Adipocyte (in vitro differentiated cells): ENCODE measurements around the gene CDH5.

Source experiments
- DNase-seq: peaks from one replicate; pipeline ENCODE4 v3.0.0-alpha.2; 2015; ENCODE audit warnings: low read depth
- H3K27me3 ChIP-seq: replicated peaks from 2 replicates; pipeline ENCODE4 v1.7.0; 2013; ENCODE audit warnings: mild to moderate bottlenecking, low read length, moderate library complexity; ENCODE audit not compliant: control insufficient read depth, insufficient read depth
- H3K36me3 ChIP-seq: 2 replicates; pipeline ENCODE4 v1.7.0; 2013; ENCODE audit warnings: low read length, mild to moderate bottlenecking, moderate library complexity; ENCODE audit not compliant: control insufficient read depth, insufficient read depth, severe bottlenecking
- H3K4me1 ChIP-seq: 2 replicates; pipeline ENCODE4 v1.7.0; 2013; ENCODE audit warnings: mild to moderate bottlenecking, low read length, moderate library complexity; ENCODE audit not compliant: control insufficient read depth, insufficient read depth
- H3K4me3 ChIP-seq: 2 replicates; pipeline ENCODE4 v1.7.0; 2013; ENCODE audit warnings: mild to moderate bottlenecking, low read length, moderate library complexity
- H3K9ac ChIP-seq: 2 replicates; pipeline ENCODE4 v1.7.0; 2013; ENCODE audit warnings: mild to moderate bottlenecking, low read length, moderate library complexity
- H3K9me3 ChIP-seq: 2 replicates; pipeline ENCODE4 v1.7.0; 2013; ENCODE audit warnings: mild to moderate bottlenecking, low read length, moderate library complexity; ENCODE audit not compliant: control insufficient read depth

The CDH5 gene

DNA sequence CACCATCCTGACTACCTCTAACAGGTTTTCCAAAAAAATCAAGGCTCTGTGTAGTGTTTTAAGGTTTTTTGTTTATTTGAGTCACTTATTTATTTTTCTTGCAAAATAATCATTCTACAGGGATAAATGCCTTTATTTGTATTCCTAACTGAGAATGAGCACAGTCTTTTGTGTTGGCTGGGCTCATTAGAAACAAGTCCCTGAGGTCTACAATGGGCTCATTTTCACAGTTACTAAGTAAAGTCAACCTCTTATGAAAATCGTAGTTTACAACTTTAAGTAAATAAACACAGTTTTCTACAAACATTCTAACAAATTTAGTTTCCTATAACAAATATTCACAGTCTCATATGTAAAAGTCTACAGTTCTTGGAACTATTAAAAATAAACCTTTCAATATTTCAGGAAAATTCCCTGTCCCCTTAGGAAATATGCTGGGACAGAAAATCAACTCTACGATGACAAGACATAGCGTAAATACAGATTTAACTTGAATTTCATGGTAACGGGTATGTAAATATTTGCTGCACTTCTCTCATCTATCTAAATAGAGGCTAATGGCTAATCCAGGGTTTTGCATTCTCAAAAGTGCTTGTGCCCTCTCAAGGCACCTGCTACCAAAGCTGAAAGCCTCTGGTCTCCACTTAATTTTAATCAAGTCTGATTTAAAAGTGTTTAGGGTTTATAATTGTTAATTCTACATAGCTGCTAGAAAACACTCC is 31.5 kb upstream of the CDH5 start:
- Histone ChIP-seq H3K27me3 (peaks cover 64% of the 10 kb centered on the region), H3K36me3 (no peaks in the 10 kb centered on the region), H3K9ac (no peak overlapping the region), H3K4me3 (no peak overlapping the region), H3K9me3 (peaks cover 13% of the 10 kb centered on the region), H3K4me1 (no peaks in the 10 kb centered on the region)
- no peak for DNase-seq

DNA sequence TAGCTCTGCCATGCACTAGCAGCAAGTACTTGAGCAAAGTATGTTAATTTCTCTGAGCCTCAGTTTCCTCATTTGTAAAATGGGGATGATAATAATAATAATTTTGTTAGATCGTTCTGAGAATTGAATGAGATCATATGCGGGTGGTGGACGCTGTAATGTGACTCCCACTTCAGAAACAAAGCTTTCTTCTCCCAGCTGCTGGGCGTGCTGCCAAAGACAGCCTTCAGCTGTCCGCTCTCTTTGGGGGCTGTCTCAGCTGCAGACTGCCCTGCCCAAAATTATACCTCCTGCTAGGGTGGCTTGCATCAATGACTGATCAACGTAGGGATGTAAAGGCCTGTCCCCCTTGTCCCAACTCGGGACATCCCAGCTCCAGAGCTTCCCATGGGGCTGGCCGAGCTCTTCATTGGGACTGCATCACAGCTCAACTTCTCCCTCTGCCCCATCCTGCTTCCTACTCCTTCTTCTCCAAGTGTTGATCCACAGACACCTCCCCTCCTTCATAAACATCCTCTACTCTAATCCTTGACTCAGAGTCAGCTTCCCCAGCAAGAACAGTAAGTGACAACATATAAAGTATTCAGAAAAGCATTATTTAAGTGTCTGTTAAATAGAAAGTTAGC is 30.7 kb upstream of the CDH5 start:
- DNase-seq: peak; percentile 63

DNA sequence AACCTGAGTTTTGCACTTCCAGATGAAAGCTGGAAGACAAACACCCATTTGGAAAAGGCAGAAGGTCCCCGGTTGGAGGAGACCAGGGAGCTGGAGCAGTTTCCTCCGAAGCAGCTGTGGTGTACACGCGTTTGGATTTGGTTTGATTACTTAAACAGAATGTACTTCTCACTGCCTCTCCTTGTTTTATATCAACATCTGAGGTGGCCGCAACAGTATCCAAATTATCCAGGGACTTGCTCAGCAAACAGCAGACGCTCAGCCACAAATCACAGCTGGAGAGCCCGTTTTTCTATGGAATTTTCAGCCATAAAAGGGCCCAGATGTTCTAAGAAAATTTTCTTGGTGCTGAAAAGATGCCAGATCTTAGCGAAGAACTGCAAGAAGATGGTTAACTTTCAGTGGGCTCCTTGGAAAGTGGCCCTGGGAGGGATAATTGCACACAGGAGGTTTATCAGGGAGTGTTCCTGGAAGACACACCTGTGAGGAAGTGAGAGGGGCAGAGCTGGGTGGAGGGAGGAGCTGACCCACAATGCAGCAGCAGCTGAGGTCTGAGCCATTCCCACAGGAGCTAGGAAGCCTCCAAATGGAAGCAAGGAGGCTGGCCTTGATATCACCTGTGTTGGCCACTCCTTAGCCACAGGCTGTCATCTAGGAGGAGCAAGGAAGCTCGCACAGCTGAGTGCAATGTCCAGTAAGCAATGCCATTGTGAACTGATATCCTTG is 28.9 kb upstream of the CDH5 start:
- no peak overlapping the region for H3K4me3 ChIP-seq
- peaks cover 63% of the 10 kb centered on the region for H3K27me3 ChIP-seq
- peaks cover 10% of the 10 kb centered on the region for H3K9me3 ChIP-seq
- H3K4me1 ChIP-seq: no peaks in the 10 kb centered on the region
- no peak overlapping the region for H3K9ac ChIP-seq
- peak; percentile 7 for DNase-seq
- H3K36me3 ChIP-seq: no peaks in the 10 kb centered on the region

More for the DNA sequence above, 30.7 kb upstream of the CDH5 start:
- peaks cover 64% of the 10 kb centered on the region for H3K27me3 ChIP-seq
- no peak overlapping the region for H3K9ac ChIP-seq
- peaks cover 13% of the 10 kb centered on the region for H3K9me3 ChIP-seq
- no peak overlapping the region for H3K4me3 ChIP-seq
- H3K4me1 ChIP-seq: no peaks in the 10 kb centered on the region
- no peaks in the 10 kb centered on the region for H3K36me3 ChIP-seq

DNA sequence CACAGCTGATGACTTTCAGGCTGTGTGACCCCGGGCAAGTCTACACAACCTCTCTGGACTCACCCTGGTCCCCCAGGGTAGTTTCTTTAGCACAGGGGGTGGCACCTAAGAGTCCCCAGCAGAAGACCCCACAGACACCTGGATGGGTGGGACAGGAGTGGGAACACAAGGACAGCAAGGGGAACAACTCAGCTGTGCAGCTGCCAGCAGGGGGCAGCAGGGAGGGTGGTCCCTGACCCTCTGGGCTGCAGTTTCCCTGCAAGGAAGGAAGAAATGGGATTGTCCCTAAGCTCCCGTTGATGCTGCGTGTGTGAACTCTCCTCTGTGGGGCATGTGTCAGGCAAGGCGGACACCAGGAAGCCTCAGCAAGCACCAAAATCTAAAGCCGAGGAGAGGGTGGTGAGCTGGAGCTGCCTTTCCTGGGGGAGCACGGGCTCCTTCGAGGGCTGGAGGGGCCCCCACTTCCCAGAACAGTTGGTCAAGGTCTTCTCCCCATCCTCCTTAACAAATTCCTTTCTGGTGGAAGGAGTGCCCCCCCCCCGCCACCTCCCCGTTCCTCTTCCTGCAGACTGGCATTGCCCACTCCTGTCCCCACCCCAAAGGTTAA is 24.1 kb upstream of the CDH5 start:
- peak; percentile 20 for DNase-seq
- Histone ChIP-seq H3K4me1 (no peaks in the 10 kb centered on the region), H3K36me3 (no peaks in the 10 kb centered on the region), H3K9me3 (peaks cover 4% of the 10 kb centered on the region), H3K9ac (no peak overlapping the region), H3K4me3 (no peak overlapping the region), H3K27me3 (peaks cover 48% of the 10 kb centered on the region)

DNA sequence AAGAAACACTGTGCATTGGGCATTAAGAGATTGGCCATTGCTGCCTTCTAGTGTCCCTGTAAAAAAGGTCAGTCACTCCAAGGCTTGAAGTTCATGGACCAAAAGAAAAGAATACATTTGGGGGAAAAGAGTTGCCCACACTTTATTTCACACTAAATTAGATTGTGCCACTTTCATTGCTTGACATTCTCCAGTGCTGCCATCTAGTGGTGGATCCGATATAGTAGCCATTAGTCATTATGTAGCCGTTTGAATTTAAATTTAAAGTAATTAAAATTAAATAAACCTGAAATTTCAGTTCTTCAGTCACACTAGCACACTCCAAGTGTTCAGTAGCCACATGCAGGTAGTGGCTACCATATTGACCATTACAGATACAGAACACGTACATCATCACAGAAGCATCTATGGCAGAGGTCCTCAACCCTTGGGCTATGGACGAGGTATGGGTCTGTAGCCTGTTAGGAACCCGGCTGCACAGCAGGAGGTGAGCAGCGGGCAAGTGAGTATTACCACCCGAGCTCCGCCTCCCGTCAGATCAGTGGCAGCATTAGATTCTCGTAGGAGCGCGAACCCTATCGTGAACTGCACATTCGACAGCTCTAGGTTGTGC is 21.9 kb upstream of the CDH5 start:
- no peaks in the 10 kb centered on the region for H3K4me1 ChIP-seq
- no peaks in the 10 kb centered on the region for H3K36me3 ChIP-seq
- no peaks in the 10 kb centered on the region for H3K9me3 ChIP-seq
- no peak overlapping the region for H3K9ac ChIP-seq
- DNase-seq: peak; percentile 85
- H3K27me3 ChIP-seq: peaks cover 43% of the 10 kb centered on the region
- H3K4me3 ChIP-seq: no peak overlapping the region

DNA sequence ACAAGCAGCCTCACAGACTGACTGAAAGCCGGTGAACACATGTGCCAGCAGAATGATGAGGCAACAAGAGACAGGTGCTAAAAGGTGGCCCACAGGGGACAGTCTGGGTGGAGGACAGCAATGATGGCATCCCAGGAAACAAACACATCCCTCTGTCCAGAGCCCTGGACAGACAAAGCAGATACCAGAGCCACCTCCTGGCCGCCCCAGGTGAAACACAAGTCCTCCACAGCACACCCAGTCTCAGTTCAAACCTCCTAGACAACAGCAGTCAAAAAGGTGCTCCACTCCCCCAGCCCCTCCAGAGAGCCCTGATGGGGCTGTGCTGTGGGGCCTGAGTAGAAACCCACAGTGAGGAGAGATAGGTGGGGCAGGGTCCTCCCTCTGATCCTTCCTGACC is 20.3 kb upstream of the CDH5 start:
- H3K4me1 ChIP-seq: no peaks in the 10 kb centered on the region
- no peak overlapping the region for H3K9ac ChIP-seq
- peaks cover 59% of the 10 kb centered on the region for H3K27me3 ChIP-seq
- no peaks in the 10 kb centered on the region for H3K36me3 ChIP-seq
- no peaks in the 10 kb centered on the region for H3K9me3 ChIP-seq
- no peak for DNase-seq
- no peak overlapping the region for H3K4me3 ChIP-seq

DNA sequence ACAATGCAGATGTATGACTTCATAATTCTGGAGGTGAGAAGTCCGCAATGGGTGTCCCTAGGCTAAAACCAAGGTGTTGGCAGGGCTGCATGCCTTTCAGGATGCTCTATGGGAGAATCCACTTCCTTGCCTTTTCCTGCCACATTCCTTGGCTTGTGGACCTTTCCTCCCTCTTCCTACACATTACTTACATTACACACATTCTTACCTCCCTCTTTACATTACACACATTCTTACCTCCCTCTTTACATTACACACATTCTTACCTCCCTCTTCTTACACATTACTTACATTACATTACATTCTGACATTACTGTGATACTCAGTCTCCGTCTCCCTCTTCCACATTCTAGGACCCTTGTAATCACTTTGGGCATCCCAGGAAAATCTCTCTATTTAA is 14.2 kb upstream of the CDH5 start:
- H3K4me3 ChIP-seq: no peak overlapping the region
- H3K4me1 ChIP-seq: peaks cover 5% of the 10 kb centered on the region
- no peaks in the 10 kb centered on the region for H3K9me3 ChIP-seq
- DNase-seq: no peak
- H3K9ac ChIP-seq: no peak overlapping the region
- peaks cover 73% of the 10 kb centered on the region for H3K27me3 ChIP-seq
- H3K36me3 ChIP-seq: no peaks in the 10 kb centered on the region

DNA sequence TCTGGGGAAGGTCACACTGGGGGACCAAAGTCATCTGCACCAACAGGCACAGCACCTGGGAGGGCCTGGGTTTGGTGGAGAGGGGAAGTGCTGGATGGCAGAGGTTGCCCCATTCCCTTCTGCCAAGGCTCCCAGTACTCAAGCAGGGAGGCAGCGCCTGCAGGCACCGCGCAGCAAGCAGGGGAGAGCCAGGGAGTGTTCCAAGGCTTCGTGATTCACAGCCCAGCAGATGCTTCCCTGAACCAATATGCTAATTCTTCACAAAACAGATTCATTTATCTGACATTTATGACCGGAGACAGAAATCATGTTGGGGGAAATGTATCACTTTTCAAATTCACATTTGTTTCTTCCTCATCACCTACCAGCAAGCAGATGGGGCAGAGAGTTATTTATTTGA is 13.4 kb upstream of the CDH5 start:
- DNase-seq: no peak
- Histone ChIP-seq H3K4me1 (peaks cover 5% of the 10 kb centered on the region), H3K36me3 (no peaks in the 10 kb centered on the region), H3K9me3 (no peaks in the 10 kb centered on the region), H3K9ac (no peak overlapping the region), H3K4me3 (no peak overlapping the region), H3K27me3 (peaks cover 73% of the 10 kb centered on the region)

DNA sequence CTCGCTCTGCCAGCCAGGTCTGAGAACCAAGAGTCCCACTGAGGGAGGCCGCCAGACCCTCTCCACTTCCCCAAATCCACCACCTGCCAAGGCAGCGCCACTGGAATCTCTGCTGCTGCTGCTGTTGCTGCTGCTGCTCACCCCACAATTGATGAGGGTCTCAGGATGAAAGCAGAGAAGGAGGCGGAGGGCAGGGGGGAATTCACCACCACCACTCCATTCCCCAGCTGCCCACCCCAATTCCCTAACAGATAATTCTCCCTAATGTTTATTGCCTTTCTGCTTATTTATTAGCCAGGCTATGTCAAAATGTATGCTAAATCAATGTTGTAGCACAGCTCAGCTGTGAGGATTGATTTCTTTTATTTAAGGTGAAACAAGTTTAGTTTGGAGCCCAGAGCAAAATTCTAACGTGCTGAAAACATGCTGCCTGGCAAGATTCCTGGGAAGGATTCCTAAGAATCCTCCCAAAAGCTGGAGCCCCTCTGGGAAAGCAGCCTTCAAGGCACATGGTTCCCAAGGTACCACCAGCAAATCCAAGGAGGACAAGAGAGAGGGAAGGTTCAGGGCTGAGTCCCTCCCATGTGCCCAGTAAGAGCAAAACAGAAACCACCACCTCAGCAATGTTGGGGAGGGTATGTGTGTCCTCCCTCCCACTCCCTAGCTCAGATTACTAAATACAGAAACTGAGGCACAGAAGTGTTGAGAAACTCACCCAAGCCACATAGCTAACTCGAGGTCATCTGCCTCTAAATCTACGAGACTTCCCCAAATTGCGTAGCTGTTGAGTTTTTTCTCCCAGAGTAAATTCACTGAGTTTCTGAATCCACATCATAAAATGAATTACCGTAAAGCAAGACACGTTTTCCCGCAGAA is 12.2 kb upstream of the CDH5 start:
- no peaks in the 10 kb centered on the region for H3K36me3 ChIP-seq

DNA sequence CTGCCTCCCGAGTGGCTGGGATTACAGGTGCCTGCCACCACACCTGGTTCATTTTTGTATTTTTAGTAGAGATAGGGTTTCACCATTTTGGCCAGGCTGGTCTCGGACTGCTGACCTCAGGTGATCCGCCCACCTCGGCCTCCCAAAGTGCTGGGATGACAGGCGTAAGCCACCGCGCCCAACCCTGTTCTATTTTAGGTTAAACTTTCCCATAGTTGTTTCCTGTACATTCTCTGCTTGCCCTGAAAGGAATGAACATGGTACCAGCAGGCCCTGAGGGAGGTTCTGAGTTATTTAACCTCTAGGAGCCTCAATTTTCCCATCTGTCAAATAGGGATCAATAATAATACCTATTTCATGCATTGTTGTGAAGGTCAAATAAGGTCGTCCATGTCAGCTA is 11.0 kb upstream of the CDH5 start:
- Histone ChIP-seq H3K36me3 (no peaks in the 10 kb centered on the region), H3K9ac (no peak overlapping the region), H3K4me3 (no peak overlapping the region), H3K27me3 (peaks cover 58% of the 10 kb centered on the region), H3K9me3 (no peaks in the 10 kb centered on the region), H3K4me1 (peaks cover 16% of the 10 kb centered on the region)
- no peak for DNase-seq

More for the DNA sequence above, 12.2 kb upstream of the CDH5 start:
- Histone ChIP-seq H3K27me3 (peaks cover 63% of the 10 kb centered on the region), H3K9me3 (no peaks in the 10 kb centered on the region), H3K4me1 (peaks cover 7% of the 10 kb centered on the region), H3K4me3 (no peak overlapping the region), H3K9ac (no peak overlapping the region)
- peak; percentile 11 for DNase-seq
